NCI-H748 treated with DMSO at 0.1 percent for 48 hours (cell line): ENCODE measurements around the gene EFCC1.

ENCODE experiments used
- DNase-seq: peaks from one replicate; lab custom pipeline; 2025; lab: John Stamatoyannopoulos, UW

Gene EFCC1

DNA sequence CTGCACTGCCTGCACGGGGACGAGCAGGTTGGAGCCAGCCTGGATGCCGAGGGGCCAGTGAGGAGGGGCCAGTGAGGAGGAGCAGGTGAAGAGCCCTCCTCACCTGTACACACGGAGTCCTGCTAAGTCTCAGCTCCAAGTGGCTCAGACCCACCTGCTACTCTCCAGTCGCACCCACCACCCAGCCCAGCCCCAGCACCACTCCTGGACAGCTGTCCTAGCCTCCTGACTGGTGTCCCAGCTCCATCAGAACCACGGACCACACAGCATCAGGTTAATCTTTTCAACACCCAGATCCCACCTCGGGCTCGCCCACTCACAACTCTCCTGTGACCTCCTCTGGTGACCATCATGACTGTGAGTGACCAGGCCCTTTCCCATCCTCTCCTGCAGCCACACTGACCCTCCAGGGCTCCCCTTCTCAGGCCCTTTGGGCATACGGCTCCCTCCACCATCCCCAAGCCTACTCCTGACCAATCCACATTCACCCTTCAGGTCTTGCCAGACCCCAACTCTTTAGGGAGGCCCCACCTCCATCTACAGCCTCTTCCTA lies 13.8 kb downstream of the EFCC1 start:
- DNase-seq: no peak

DNA sequence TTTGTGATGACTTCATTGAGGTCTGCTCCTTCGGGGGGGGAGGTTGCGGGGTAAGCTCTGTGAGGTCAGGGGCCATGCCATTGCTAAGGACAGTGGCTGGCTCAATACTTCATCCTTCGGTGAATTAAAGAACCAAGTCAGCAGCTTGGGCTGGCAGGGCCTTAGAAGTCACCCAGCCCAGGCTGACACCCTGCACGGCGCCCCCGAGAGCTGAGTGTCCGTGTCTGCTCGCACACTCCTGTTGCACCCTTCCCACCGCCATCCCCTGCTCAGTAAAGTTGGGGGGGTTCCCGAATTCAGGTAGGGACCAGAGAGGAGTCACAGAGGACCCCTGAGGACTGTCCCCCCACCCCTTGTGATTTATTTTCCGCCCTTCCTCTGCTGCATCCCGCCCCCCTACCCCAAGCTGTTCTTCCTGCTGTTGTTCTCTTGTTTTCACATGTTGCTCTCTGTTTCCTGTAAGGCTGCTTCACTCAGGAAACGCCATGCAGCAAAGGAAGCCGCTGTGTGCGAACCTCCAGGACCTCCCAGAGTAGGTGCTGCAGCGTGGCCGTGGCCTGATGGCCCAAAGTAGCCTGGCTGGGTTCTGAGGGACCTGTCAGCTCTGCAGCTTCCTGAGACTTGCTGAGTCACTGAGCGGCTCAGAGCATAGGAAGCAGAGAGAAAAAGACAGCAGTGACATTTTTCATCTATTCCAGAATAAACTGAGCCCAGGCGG lies 14.4 kb downstream of the EFCC1 start:
- no peak for DNase-seq

DNA sequence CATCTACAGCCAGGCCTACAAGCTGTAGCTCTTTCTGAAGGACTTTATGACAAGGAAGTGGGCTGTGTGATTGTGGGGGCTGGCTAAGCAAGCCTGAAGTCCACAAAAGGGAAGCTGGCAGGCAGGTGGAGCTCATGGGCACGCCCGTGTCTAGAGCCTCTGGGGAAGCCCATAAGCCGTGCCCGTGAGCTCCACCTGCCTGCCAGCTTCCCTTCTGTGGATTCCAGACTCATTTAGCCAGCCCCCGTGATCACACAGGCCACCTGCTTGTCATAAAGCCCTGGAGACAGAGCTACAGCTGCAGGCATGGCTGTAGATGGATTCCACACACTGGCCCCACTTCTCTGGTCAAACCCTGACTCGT lies 15.2 kb downstream of the EFCC1 start:
- DNase-seq: no peak

DNA sequence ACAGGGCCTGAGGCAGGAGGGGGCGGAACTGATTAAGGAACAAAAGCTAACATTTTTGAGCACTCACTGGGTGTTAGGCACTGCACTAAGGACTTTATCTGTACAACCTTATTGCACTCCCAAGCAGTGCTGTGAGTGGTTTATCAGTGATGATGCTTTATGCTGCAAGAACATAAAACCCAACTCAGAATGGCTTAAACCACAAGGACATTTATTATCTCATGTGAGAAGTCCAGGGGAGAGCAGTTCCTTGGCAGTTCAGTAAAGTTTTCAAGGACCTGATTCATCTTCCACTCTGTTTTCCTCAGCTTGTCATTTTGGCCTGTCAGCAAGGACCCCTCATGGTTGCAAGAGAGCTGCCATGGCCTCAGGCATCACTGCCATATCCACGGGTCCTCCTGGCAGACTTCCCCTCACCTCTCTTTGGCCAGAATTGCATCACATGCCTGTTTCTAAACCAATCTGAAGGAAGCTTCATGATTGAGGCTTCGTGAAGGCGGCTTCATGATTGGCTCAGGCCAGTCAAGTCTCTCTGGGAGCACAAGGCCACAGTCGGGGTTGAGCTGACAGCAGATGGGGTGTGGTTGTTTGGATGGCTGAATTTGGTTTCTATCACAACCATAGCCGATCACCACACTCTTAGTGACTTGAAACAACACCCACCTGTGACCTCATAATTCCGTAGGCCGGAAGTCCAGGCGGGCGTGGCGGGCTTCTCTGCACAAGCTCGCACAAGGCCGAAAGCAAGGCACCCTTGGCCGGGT lies 15.8 kb downstream of the EFCC1 start:
- DNase-seq: no peak

DNA sequence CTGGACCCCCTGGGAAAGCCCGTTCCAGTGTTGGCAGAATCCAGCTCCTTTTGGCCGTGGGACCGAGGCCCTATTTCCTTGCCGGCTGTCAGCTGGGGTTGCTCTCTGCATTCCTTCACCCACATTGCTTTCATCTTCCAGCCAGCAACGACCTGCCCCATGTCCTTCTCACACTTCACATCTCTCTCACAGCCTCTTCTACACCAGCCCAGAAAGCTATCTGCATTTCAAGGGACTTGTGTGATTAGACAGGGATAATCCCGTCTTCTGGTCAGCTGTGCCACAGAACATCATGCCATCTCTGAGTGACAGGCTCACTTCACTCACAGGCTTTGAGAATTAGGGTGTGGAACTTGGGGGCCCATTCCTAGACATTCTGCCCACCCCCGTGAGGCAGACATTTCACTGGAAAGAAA lies 16.4 kb downstream of the EFCC1 start:
- DNase-seq: no peak

DNA sequence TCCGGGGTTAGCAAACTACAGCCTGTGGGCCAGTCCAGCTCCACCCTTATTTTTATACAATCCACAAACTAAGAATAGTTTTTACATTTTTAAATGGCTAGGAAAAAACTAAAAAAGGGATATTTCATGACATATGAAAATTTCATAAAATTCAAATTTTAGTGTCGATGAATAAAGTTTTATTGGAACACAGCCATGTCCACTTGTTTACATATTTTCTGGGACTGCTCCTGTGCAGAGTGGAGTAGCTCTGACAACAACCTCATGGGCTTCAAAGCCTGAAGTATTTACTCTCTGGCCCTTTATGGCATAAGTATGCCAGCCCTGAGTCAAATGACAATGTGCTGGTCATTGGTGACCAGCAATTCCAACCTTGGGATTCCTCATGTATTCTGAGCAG lies 17.2 kb downstream of the EFCC1 start:
- no peak for DNase-seq

DNA sequence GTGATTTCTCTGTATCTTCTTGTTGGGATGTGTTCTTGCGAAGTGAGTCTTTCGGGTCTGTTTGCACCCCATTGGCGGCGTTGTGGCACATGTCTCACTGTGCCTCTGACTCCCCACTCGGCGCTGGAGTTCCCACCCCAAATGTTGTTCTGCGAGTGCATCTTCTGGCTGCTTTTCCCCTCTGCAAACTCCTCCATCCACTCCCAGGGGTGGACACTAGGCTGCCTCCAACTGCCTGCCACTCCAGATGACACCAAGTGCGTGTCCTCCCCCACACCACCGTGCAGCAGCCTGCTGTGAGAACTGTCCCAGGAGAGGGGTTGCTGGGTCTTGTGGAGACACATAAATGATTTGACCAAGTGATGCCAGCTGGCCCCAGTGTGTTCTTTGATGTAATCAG lies 17.6 kb downstream of the EFCC1 start:
- DNase-seq: no peak

DNA sequence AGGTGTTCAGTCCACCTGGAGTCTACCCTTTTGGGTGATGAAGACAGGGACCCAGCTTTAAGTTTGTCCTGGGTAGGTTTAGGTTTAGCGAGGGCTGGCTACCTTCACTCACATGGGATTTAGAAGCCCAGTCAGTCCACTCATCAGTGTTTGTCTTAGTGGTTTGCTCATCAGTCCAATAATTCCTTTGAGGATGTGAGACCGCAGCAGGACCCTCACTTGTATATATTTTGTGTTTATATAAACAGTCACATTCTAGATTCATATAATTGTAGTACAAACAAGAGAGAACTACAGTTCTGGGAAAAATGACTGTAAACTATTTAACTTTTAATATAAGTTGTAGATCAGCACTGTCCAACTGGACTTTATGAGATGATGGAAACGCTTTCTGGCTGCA lies 18.2 kb downstream of the EFCC1 start:
- no peak for DNase-seq

DNA sequence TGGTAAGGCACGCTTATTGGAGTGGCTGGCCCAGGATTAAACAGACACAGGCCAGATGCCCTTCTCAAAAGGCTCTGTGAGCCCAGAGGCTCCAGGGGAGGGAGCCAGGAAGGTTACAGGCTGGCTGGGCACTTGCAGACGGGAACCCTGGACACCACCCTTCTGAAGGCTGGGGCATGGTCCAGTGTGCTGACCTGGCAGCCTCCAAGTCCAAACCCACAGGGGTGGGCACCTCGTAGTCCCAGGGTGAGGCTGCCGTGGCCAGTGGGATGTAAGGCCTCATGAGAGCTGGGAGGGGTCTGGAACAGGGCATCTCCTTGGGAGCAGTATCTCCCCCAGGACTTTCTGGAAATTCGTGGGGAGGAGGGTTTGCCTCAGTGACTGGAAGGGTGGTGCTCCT lies 19.6 kb downstream of the EFCC1 start:
- DNase-seq: no peak

DNA sequence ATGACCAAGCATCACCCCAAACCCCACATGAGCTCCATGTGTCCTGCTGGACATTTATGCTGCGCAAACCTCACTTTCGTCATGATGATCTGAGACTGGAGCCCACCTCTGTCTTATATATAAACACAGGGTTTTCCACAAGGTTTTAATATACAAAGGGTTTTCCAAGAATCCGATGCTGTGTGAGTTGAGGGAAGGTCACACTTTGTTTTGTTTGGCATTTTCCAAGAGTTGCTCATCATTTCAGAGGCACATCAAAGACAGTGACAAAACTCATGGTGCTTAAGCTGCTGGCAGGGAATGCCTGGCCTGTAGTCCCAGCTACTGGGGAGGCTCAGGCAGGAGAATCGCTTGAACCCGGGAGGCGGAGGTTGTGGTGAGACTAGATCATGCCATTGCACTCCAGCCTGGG lies 20.0 kb downstream of the EFCC1 start:
- DNase-seq: no peak

DNA sequence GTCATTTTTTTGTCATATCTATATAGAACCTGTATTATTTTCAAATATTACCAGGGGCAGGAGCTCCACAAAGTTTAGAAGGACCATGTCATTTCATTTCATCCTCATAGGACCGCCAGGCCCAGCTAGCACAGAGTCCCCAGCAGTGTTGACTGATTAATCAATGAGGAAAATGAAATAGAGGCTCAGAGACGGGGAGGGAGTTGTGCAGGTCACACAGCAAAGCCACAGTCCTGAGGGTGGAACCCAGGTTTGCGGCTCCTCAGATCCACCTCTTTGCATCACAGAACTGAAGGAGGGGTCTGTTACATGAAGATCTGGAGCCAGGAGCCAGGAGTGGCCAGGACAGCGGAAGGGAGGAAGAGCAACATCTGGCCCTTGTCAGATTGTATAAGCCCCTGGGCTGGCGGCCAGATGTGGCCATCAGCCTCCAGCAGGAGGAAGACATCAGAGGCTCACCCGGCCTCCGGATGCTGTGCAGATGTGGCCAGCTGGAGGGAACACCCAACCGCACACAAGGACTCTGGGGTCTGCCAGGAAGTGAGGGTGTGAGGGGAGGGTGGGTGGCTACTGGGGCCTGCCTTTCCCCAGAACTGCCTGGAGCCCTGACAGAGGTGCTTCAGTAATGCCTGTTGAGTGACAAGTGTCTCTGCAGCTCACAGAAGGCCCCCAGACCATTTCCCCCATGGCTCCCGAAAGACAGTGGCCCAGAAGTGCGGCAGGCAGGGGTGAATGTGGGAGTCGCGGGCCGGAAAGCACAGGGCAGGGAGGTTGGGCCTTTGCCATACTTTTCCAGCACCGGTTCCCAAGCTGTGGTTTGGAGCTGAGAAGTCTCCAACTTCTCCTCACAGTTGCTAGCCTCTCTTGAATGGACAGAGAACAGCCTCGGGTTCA lies 21.3 kb downstream of the EFCC1 start:
- DNase-seq: no peak

DNA sequence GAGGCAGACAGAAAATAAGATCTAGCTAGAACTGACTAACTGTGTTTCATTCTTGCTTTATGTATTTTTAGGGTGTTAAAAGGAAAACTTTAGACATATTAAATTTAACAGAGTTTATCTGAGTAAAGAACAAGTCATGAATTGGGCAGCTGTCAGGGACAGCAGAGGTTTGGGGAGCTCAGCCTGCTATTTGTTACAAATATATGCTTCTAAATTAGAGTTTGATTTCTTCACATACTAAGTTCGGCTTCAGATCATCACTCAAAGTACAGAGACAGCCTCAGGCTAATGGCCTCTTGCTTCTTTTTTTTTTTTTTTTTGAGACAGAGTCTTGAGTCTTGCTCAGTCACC lies 21.9 kb downstream of the EFCC1 start:
- DNase-seq: no peak

DNA sequence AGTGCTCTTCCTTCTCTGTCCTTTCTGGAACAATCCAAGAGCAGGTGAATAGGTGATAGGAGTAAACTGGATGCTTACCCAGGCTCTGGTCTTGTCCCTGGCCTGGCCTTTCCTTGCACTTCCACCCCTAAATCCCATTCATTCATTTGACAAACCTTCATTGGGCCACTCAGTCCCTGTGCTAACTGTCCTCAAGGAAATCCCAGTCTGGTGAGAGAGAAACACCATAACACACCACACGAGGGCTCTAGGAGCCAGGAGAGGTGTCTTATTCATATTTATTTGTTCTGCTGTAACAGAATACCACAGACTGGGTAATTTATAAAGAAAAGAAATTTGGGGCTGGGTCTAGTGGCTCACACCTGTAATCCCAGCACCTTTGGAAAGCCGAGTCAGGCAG lies 22.8 kb downstream of the EFCC1 start:
- DNase-seq: no peak

DNA sequence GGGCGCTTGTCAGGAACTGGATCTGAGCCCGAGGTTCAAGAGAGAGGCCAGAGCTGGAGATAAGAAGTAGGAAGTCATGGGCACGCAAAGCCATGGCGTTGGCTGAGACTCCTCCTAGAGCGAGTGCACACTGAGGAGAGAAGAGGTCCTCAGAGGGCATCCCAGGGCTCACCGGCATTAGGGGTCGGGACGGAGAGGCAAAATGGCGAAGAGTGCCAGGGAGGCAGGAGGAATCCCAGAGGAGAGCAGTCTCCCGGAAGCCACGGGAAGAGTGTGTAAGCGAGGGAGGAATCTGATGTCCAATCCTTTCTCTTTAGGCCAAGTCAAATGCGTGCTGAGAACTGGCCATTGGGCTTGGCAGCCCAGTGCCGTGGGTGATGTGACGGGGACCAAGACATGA lies 24.0 kb downstream of the EFCC1 start:
- no peak for DNase-seq

DNA sequence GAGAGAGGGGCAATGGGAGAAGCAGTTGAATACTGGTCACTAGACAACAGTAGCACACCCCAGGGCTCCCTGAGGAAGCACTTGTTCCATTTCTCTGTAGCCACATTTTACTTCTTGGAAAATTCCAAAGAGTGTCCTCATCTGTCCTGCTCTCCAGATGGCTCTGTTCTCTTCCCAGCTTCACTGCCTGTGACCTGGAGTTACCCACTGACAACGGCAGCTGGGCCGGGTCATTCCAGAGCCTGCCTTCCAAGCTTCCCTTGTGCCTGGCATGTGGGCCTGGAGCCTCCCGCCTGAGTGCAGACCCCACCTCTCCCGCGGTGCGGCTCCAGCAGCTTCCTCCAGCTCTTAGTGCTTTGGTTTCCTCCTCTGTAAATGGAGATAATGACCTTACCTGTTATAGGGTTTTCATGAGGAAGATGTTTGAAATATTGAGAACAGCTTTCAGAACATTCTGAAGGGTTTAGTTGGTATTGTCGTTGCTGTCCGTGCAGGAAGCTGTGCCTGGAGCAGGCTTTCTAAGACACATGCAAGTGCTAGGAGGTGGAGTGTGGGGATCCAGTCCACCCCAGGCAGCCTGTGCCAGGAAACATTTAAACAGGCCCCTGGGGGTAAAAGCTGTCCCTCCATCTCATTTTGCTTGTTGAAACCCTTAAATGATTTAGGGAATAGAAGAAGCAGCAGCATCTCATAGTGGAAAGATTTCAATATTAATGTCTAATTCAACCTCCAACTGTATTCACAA lies 24.8 kb downstream of the EFCC1 start:
- DNase-seq: no peak

DNA sequence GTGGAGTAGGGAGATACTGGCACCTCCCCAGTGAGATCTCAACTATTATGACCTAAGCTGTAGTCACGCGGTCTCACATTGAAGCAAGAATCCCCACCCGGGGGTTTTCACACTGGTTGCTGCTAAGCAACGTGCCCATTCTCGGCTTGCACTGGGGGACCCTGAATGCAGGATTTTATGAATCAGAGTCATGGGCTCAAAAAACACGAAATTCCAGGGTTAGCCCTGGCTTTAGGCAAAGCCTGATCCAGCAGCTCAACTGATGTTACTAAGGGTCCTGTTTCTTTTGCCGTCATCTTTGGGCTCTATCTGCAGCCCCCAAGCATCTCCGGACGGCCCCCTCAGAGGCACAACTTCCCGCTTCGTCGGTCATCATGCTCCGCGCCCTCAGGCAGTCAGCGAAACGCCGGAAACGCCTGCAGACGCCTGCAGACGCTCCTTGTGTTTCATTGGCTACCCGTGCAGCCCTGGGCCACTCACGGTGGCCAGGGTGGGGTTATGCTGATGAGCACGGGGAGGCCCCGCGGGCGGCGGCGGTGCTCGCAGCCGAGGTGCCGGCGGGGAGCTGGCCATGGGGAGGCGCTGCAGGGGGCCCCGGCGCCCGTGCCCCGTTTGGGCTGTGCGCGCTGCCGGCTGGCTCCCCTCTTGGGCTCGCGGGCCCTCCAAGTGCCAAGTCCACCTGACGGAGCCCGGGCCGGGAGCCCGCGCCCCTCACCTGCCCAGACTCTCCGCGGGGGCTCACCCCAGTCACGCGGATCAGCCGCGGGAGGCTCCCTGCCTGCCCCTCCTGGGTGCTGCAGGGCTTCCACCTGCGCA lies 25.8 kb downstream of the EFCC1 start:
- peak; percentile 43 for DNase-seq

DNA sequence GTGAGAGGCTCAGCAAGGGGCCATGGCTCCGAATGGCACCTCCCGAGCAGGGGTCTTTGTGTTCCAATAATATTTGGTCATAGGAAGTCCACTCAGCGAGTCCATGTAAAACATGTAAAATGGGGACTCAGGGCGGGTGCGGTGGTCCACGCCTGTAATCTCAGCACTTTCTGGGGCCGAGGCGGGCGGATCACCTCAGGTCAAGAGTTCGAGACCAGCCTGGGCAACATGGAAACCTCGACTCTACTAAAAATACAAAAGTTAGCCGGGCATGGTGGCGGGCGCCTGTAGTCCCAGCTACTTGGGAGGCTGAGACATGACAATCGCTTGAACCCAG lies 26.4 kb downstream of the EFCC1 start:
- no peak for DNase-seq

DNA sequence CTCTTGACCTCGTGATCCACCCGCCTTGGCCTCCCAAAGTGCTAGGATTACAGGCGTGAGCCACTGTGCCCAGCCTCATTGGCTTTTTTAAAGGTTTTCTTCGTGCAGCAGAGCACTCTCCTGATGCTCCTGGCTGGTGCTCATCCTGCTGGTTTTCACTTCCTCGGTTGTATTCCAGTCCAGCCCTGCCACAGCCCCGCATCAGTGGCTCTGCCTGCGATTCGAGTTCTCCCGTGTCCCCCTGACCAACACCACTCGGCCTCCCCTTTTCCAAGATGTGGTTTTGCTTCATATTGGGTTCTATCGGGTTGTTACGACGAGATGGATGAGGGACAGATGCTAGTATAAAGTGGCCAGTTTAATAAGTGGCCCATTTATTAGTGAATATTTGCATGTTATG lies 27.8 kb downstream of the EFCC1 start:
- DNase-seq: no peak

DNA sequence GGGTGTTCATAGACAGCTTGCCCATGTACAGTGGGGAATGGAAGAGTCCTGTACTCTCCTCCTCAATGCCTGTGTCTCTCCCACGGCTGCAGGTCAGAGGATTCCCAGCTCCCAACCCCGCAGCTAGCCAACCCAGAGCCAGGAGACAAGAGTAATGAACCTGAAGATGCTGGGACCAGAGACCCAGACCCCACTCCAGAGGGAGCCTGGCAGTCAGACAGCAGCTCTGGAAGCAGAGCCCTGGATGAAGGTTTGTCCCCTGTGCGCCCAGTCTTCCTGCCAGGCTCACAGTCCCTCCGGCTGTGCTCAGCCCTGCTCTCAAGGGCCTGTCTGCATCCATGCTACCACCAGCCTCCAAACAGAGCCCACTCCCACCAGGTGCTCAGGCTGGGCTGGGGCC lies 29.5 kb downstream of the EFCC1 start:
- DNase-seq: no peak

DNA sequence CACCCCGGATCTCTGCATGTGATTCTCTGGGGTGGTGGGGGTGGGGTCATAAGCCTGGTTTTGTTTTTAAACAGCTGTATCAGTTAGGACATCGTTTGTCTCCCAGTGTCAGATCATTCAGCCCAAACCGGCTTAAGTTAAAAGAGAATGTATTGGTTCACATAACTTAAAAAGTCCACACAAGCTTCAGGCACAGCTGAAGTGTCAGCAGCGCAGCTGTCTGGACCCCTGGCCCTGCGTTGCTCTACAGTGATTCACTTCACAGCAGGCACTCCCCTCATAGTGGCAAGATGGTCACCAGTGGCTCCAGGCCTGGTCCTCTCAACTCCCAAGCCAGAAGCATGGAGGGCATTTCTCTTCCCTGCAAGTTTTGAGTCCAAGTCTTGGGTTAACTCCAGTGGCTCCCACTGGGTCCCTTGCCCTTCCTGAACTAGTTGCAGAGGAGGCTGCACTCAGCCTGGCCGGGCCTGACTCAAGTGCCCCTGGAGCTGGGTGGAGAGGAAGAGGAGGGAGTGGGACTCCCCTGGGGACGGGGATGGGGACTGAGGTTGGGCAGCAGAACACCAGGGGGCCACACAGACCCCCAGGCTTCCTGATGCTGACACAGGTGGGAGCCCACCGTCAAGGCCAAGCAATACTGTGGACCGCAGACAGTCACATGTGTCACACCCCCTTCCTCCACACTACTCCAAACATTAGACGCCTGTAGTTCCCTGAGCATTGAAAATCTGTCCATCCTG lies 30.5 kb downstream of the EFCC1 start:
- DNase-seq: no peak
